Esophagus muscularis mucosa (tissue), 4 donors: ENCODE results near the gene PHYKPL.

Source experiments
- EP300 ChIP-seq: sonication (generic); formaldehyde crosslinking; IDR thresholded peaks from one replicate; pipeline ENCODE4 v1.6.1; 2017; ENCODE audit warnings: antibody characterized with exemption
- POLR2A ChIP-seq: fragments of 450-650 bp; IDR thresholded peaks from one replicate; pipeline ENCODE4 v1.6.1; 2017; ENCODE audit warnings: antibody characterized with exemption, moderate library complexity, mild to moderate bottlenecking, low read depth
- POLR2AphosphoS5 ChIP-seq, 2 donors: sonication (generic); formaldehyde crosslinking; IDR thresholded peaks; one replicate each; pipeline ENCODE4 v1.6.1; 2017; ENCODE audit warnings: antibody characterized with exemption in 2 of 2
- TF ChIP-seq, protein P1 (sequence below), 3 experiments: fragments of 200-600 bp in 2 of 3; fragments of 450-650 bp in 1 of 3; sonication (generic) in 2 of 3; IDR thresholded peaks; one replicate each; pipeline ENCODE4 v1.5.1; 2017 to 2019; ENCODE audit warnings: antibody characterized with exemption in 3 of 3, mild to moderate bottlenecking in 2 of 3, moderate library complexity in 1 of 3

DNA sequence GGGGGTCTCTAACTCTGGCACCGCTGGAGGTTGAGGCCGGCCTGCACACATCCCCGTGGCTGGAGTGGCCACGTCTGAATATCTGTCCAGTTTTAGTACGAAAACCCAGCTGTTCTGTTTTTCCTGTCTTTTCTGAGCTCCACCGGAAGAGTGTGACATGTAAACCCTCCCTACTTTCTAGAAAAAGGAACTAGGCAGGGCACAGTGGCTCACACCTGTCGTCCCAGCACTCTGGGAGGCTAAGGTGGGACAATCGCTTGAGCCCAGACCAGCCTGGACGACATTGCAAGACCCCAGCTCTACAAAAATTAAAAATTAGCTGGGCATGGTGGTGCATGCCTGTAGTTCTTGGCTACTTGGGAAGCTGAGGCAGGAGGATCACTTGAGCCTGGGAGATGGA is 8.2 kb upstream of the PHYKPL start:
- TF ChIP-seq, protein P1, sequence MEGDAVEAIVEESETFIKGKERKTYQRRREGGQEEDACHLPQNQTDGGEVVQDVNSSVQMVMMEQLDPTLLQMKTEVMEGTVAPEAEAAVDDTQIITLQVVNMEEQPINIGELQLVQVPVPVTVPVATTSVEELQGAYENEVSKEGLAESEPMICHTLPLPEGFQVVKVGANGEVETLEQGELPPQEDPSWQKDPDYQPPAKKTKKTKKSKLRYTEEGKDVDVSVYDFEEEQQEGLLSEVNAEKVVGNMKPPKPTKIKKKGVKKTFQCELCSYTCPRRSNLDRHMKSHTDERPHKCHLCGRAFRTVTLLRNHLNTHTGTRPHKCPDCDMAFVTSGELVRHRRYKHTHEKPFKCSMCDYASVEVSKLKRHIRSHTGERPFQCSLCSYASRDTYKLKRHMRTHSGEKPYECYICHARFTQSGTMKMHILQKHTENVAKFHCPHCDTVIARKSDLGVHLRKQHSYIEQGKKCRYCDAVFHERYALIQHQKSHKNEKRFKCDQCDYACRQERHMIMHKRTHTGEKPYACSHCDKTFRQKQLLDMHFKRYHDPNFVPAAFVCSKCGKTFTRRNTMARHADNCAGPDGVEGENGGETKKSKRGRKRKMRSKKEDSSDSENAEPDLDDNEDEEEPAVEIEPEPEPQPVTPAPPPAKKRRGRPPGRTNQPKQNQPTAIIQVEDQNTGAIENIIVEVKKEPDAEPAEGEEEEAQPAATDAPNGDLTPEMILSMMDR (IDR thresholded peaks at IDR 0.05), result no peak
- no peak for TF ChIP-seq EP300
- TF ChIP-seq POLR2A, result no peak
- TF ChIP-seq POLR2AphosphoS5 (IDR thresholded peaks at IDR 0.05), result no peak
